Measurements from ENCODE around the gene PRDM16.

The PRDM16 gene

GRCh38 chr1:3097231-3097630 is 28.2 kb downstream of the PRDM16 start:
- peaks cover 98% of the 10 kb centered on the region for H3K27me3 ChIP-seq (replicated peaks; ENCODE audit: insufficient read depth, low read length)
- DNase-seq = no peak
- H3K36me3 ChIP-seq (replicated peaks; ENCODE audit: insufficient read depth, low read length) = no peaks in the 10 kb centered on the region
- no peak overlapping the region for H3K9ac ChIP-seq (ENCODE audit: low read length)
- TF ChIP-seq EZH2 (optimal IDR thresholded peaks at IDR 0.05; ENCODE audit: low read depth, low read length) = no peak
- no peak for TF ChIP-seq CTCF (IDR thresholded peaks at IDR 0.05; ENCODE audit: low read length)
- no peak for TF ChIP-seq EZH2phosphoT487 (IDR thresholded peaks at IDR 0.05; ENCODE audit: low read length)
- no peaks in the 10 kb centered on the region for H3K9me2 ChIP-seq (replicated peaks; ENCODE audit: insufficient read depth, low read length)
- no peak overlapping the region for H2AFZ ChIP-seq (ENCODE audit: low read length)
- no peaks in the 10 kb centered on the region for H4K20me1 ChIP-seq (ENCODE audit: insufficient read depth, low read length)
- no peaks in the 10 kb centered on the region for H3K79me2 ChIP-seq (ENCODE audit: low read length)
- H3K27ac ChIP-seq (ENCODE audit: low read length) = no peak overlapping the region
- no peak overlapping the region for H3K4me3 ChIP-seq (ENCODE audit: low read length)
- no peaks in the 10 kb centered on the region for H3K4me1 ChIP-seq (ENCODE audit: low read length)
- no peak overlapping the region for H3K4me2 ChIP-seq (ENCODE audit: low read depth, low read length)
- no peaks in the 10 kb centered on the region for H3F3A ChIP-seq (ENCODE audit: insufficient read depth, low read length)
- H3K9me3 ChIP-seq (replicated peaks; ENCODE audit: insufficient read depth, low read length) = no peaks in the 10 kb centered on the region

- DNase-seq = no peak
- no peaks in the 10 kb centered on the region for H3K4me1 ChIP-seq (ENCODE audit: low read length)
- H3K4me2 ChIP-seq (ENCODE audit: low read depth, low read length) = no peak overlapping the region
These were observed 28.9 kb downstream of the PRDM16 start for GRCh38 chr1:3097861-3098260.

DNA sequence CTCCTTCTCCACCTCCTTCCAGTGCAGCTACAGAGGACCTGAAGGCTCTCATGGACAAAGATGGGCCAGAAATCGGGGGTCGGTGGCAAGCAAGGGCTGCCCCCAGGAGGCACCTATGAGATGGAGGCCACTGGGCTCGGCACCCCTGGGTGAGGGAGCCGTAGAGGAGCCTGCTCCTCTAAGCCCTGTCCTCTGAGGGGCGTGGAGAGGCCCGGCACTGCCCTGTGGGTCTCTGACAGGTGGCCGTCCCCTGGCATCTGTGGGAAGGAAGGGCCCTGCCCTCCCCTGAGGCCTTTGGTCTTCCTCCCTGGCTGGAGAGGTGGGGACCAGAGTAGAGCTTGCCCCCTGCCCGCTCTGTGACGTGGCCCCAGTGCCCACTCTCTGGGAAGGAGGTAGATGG is 30.9 kb downstream of the PRDM16 start:
- peaks cover 98% of the 10 kb centered on the region for H3K27me3 ChIP-seq (replicated peaks; ENCODE audit: insufficient read depth, low read length)

More at GRCh38 chr1:3097861-3098260, 28.9 kb downstream of the PRDM16 start:
- Histone ChIP-seq H3K27me3 (replicated peaks; ENCODE audit: insufficient read depth, low read length) (peaks cover 98% of the 10 kb centered on the region), H3K9me3 (replicated peaks; ENCODE audit: insufficient read depth, low read length) (no peaks in the 10 kb centered on the region), H3F3A (ENCODE audit: insufficient read depth, low read length) (no peaks in the 10 kb centered on the region), H3K27ac (ENCODE audit: low read length) (no peak overlapping the region), H3K4me3 (ENCODE audit: low read length) (no peak overlapping the region), H3K9ac (ENCODE audit: low read length) (no peak overlapping the region), H3K79me2 (ENCODE audit: low read length) (no peaks in the 10 kb centered on the region), H3K9me2 (replicated peaks; ENCODE audit: insufficient read depth, low read length) (no peaks in the 10 kb centered on the region), H2AFZ (ENCODE audit: low read length) (no peak overlapping the region), H4K20me1 (ENCODE audit: insufficient read depth, low read length) (no peaks in the 10 kb centered on the region), H3K36me3 (replicated peaks; ENCODE audit: insufficient read depth, low read length) (no peaks in the 10 kb centered on the region)
- TF ChIP-seq CTCF (IDR thresholded peaks at IDR 0.05; ENCODE audit: low read length) (no peak), EZH2phosphoT487 (IDR thresholded peaks at IDR 0.05; ENCODE audit: low read length) (no peak), EZH2 (optimal IDR thresholded peaks at IDR 0.05; ENCODE audit: low read depth, low read length) (no peak)

More for the DNA sequence above, 30.9 kb downstream of the PRDM16 start:
- no peak for TF ChIP-seq EZH2 (optimal IDR thresholded peaks at IDR 0.05; ENCODE audit: low read depth, low read length)
- no peak for TF ChIP-seq CTCF (IDR thresholded peaks at IDR 0.05; ENCODE audit: low read length)
- TF ChIP-seq EZH2phosphoT487 (IDR thresholded peaks at IDR 0.05; ENCODE audit: low read length) = no peak
- Histone ChIP-seq H3K27ac (ENCODE audit: low read length) (no peak overlapping the region), H3F3A (ENCODE audit: insufficient read depth, low read length) (no peaks in the 10 kb centered on the region), H3K36me3 (replicated peaks; ENCODE audit: insufficient read depth, low read length) (no peaks in the 10 kb centered on the region), H3K9ac (ENCODE audit: low read length) (no peak overlapping the region), H3K9me3 (replicated peaks; ENCODE audit: insufficient read depth, low read length) (no peaks in the 10 kb centered on the region), H2AFZ (ENCODE audit: low read length) (no peak overlapping the region), H3K4me1 (ENCODE audit: low read length) (no peaks in the 10 kb centered on the region), H3K9me2 (replicated peaks; ENCODE audit: insufficient read depth, low read length) (no peaks in the 10 kb centered on the region), H4K20me1 (ENCODE audit: insufficient read depth, low read length) (no peaks in the 10 kb centered on the region), H3K4me3 (ENCODE audit: low read length) (no peak overlapping the region), H3K4me2 (ENCODE audit: low read depth, low read length) (no peak overlapping the region), H3K79me2 (ENCODE audit: low read length) (no peaks in the 10 kb centered on the region)
- no peak for DNase-seq
